GM23248 (cell line): ENCODE data around the gene BUD31. TPM values are rescaled to one million over a fixed set of nuclear protein-coding genes. Genes with fewer than 3 reads are reported as not detected.

ENCODE experiments used
- DNase-seq: peaks from one replicate; pipeline ENCODE4 v3.0.0-alpha.2; 2015
- H2AFZ ChIP-seq: fragments of 200-600 bp; sonication (generic); 2 replicates; pipeline ENCODE4 v1.6.1; 2016; ENCODE audit warnings: antibody characterized with exemption
- H3F3A ChIP-seq: fragments of 200-600 bp; sonication (generic); 2 replicates; pipeline ENCODE4 v1.6.1; 2016; ENCODE audit warnings: mild to moderate bottlenecking, antibody characterized with exemption, mixed run types; ENCODE audit not compliant: insufficient read depth
- H3K27ac ChIP-seq: fragments of 200-600 bp; sonication (generic); 2 replicates; pipeline ENCODE4 v1.5.1; 2016; ENCODE audit warnings: mild to moderate bottlenecking
- H3K27me3 ChIP-seq: fragments of 200-600 bp; sonication (generic); replicated peaks from 2 replicates; pipeline ENCODE4 v1.6.1; 2016; ENCODE audit warnings: mild to moderate bottlenecking; ENCODE audit not compliant: insufficient read depth
- H3K36me3 ChIP-seq: fragments of 200-600 bp; sonication (generic); 2 replicates; pipeline ENCODE4 v1.6.1; 2016; ENCODE audit warnings: low read depth, mild to moderate bottlenecking
- H3K4me1 ChIP-seq: fragments of 200-600 bp; sonication (generic); 2 replicates; pipeline ENCODE4 v1.6.1; 2016; ENCODE audit warnings: mild to moderate bottlenecking; ENCODE audit not compliant: insufficient read depth
- H3K4me2 ChIP-seq: fragments of 200-600 bp; sonication (generic); one replicate; pipeline ENCODE4 v1.6.1; 2016; ENCODE audit warnings: mild to moderate bottlenecking; ENCODE audit not compliant: unreplicated experiment
- H3K4me3 ChIP-seq: fragments of 200-600 bp; sonication (generic); 2 replicates; pipeline ENCODE4 v1.5.1; 2016; ENCODE audit warnings: mild to moderate bottlenecking
- H3K79me2 ChIP-seq: fragments of 200-600 bp; sonication (generic); 2 replicates; pipeline ENCODE4 v1.6.1; 2016; ENCODE audit warnings: mild to moderate bottlenecking; ENCODE audit not compliant: insufficient read depth
- H3K9ac ChIP-seq: fragments of 200-600 bp; sonication (generic); 2 replicates; pipeline ENCODE4 v1.6.1; 2016; ENCODE audit warnings: mild to moderate bottlenecking
- H3K9me2 ChIP-seq: fragments of 200-600 bp; sonication (generic); 2 replicates; pipeline ENCODE4 v1.6.1; 2016; ENCODE audit warnings: mixed run types, mild to moderate bottlenecking, moderate library complexity; ENCODE audit not compliant: insufficient read depth
- H3K9me3 ChIP-seq: fragments of 200-600 bp; sonication (generic); one replicate; pipeline ENCODE4 v1.6.1; 2017; ENCODE audit warnings: low read depth
- H4K20me1 ChIP-seq: fragments of 200-600 bp; sonication (generic); 2 replicates; pipeline ENCODE4 v1.6.0; 2016; ENCODE audit not compliant: insufficient read depth
- EZH2 ChIP-seq: fragments of 200-600 bp; sonication (generic); IDR thresholded peaks from 2 replicates; pipeline ENCODE4 v1.6.1; 2018; ENCODE audit warnings: antibody characterized with exemption, mild to moderate bottlenecking; ENCODE audit not compliant: insufficient read depth, poor library complexity, severe bottlenecking
- EZH2phosphoT487 ChIP-seq: fragments of 200-600 bp; sonication (generic); IDR thresholded peaks from 2 replicates; pipeline ENCODE4 v1.6.1; 2018; ENCODE audit warnings: antibody characterized with exemption, moderate library complexity, mild to moderate bottlenecking, low read depth; ENCODE audit not compliant: insufficient read depth
- WGBS, 2 experiments: methylation state at CpG; one replicate each; pipeline ENCODE4 v1.1.6; 2015 to 2017; ENCODE audit warnings: low lambda C conversion rate in 2 of 2, low coverage in 1 of 2; ENCODE audit errors: missing lambda C conversion rate in 2 of 2; 5-methylcytosine and 5-hydroxymethylcytosine counted together
- in situ Hi-C: fragments of 300-500 bp; cut with MboI; formaldehyde crosslinking; loops from 2 replicates; pipeline ENCODE4 v1.15.0; 2020
- polyA plus RNA-seq: library from polyadenylated mRNA; unstranded; fragments of >200 nt; fragmentation: Nextera tagmentation; extraction: Ambion mirVana; gene quantifications from 2 replicates; pipeline ENCODE4 v1.2.1, GENCODE V29; 2016
- total RNA-seq: library from RNA; depleted of rRNA; stranded (reverse); fragments of >200 nt; shearing (Covaris generic); gene quantifications from 2 replicates; pipeline ENCODE4 v1.2.3, GENCODE V29; 2014

Gene BUD31
- total and polyA plus RNA-seq, 2 experiments from 2014 or later: 71.8 to 318 TPM

DNA sequence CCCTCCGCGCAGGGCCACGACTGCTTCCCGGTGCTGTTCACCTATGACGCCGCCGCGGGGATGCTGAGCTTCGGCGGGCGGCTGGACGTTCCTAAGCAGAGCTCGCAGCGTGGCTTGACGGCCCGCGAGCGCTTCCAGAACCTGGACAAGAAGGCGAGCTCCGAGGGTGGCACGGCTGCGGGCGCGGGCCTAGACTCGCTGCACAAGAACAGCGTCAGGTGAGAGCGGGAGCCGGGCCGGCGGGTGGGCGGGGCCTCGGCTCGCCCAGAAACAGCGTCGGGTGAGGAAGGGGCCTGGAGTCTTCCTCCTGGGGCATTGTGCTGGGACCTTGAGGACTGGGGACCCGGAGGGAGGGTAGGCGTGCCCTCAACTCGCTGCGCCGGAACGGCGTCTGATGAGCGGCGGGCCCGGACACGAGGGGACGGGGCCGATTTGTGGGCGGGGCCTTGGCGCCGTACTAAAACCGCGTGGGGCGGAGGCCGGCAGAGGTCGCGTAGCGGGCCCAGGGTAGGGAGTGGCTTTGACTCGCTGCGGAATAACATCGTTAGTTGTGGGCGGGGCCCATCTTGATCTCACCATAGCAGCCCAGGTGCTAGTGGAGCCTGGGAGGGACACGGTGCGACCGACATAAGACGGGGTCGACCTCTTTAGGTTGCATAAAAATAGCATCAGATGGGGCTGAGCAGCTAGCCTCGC is 16.0 kb upstream of the BUD31 start:
- Histone ChIP-seq H3K4me2 (no peak overlapping the region), H3K27ac (no peak overlapping the region; the same call in 1 of the 2 replicates), H3K36me3 (peaks cover 39% of the 10 kb centered on the region), H3K4me3 (0 out of 2 replicates have a peak overlapping the region, but pooled peaks have one; percentile 31), H3K9ac (no peak overlapping the region), H3K9me2 (no peaks in the 10 kb centered on the region), H2AFZ (no peak overlapping the region), H3K4me1 (no peaks in the 10 kb centered on the region), H3F3A (peaks cover 41% of the 10 kb centered on the region), H3K27me3 (no peaks in the 10 kb centered on the region), H3K79me2 (peaks cover 16% of the 10 kb centered on the region), H4K20me1 (no peaks in the 10 kb centered on the region), H3K9me3 (no peaks in the 10 kb centered on the region)
- in situ Hi-C loops: no loop called here
- 23 to 31% methylated on average over 50 to 67 of the region's 68 CpGs for WGBS, 2 experiments
- peak; percentile 57 for DNase-seq
- TF ChIP-seq EZH2phosphoT487: no peak
- no peak for TF ChIP-seq EZH2

GRCh38 chr7:99393355-99394187 is 15.2 kb upstream of the BUD31 start:
- TF ChIP-seq EZH2phosphoT487 (no peak), EZH2 (no peak)
- Histone ChIP-seq H3K36me3 (peaks cover 38% of the 10 kb centered on the region), H4K20me1 (no peaks in the 10 kb centered on the region), H3K27me3 (no peaks in the 10 kb centered on the region), H3K4me3 (no peak overlapping the region), H3K9me2 (no peaks in the 10 kb centered on the region), H3K27ac (no peak overlapping the region; the same call in 1 of the 2 replicates), H2AFZ (no peak overlapping the region), H3F3A (peaks cover 48% of the 10 kb centered on the region), H3K4me2 (no peak overlapping the region), H3K79me2 (peaks cover 16% of the 10 kb centered on the region), H3K4me1 (no peaks in the 10 kb centered on the region), H3K9ac (no peak overlapping the region), H3K9me3 (no peaks in the 10 kb centered on the region)
- in situ Hi-C loops: no loop called here
- peak; percentile 25 for DNase-seq
- WGBS, 2 experiments: 67 to 73% methylated on average over 25 to 30 of the region's 30 CpGs

GRCh38 chr7:99394188-99394502 is 14.6 kb upstream of the BUD31 start:
- no peak overlapping the region for H3K4me2 ChIP-seq
- no peaks in the 10 kb centered on the region for H3K9me2 ChIP-seq
- no peaks in the 10 kb centered on the region for H4K20me1 ChIP-seq
- H3K27me3 ChIP-seq: no peaks in the 10 kb centered on the region
- peaks cover 16% of the 10 kb centered on the region for H3K79me2 ChIP-seq
- no peak for DNase-seq
- H3K9me3 ChIP-seq: no peaks in the 10 kb centered on the region
- H3K4me1 ChIP-seq: no peaks in the 10 kb centered on the region
- peaks cover 37% of the 10 kb centered on the region for H3K36me3 ChIP-seq
- H3K9ac ChIP-seq: no peak overlapping the region
- in situ Hi-C loops: no loop called here
- no peak overlapping the region for H3K4me3 ChIP-seq
- TF ChIP-seq EZH2 (no peak), EZH2phosphoT487 (no peak)
- no peak overlapping the region for H3K27ac ChIP-seq
- H3F3A ChIP-seq: peaks cover 54% of the 10 kb centered on the region
- H2AFZ ChIP-seq: no peak overlapping the region
- 87 to 94% methylated on average over 4 of the region's 4 CpGs for WGBS, 2 experiments

DNA sequence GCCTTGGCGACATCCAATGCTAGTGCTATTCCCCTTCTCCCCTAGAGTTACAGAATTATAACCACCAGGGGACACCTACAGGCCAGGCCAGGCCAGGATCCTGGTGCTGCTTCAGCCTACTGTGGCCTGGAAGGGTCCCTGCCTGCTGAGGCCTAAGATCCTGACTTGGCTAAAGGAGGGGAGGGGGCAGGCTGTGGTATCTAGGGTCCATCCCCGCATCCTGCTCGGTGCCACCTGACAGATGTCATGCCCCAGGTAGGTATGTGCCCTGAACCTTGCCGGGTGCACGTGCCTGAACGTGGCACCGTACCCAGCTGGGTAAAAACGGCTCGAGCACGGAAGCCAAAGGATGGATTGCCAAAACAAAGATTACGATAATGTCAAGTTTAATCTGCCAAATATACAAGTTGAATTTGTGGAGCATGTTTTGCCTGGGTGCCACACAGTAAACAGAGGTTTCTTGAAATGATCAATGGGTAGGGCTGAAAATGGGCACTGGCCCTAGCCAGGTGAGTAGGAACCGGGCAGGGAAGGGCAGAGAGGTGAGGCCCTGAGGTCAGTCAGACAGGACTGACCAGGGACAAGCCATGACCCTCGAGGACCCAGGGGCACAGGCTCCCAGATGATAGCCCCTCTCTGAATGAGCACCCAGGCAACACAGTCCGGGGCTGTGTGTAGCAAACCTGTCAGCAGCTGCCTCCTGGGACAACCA is 13.0 kb upstream of the BUD31 start:
- Histone ChIP-seq H3K9me2 (no peaks in the 10 kb centered on the region), H4K20me1 (no peaks in the 10 kb centered on the region), H2AFZ (no peak overlapping the region), H3F3A (peaks cover 59% of the 10 kb centered on the region), H3K9me3 (no peaks in the 10 kb centered on the region), H3K27ac (no peak overlapping the region), H3K79me2 (peaks cover 17% of the 10 kb centered on the region), H3K36me3 (peaks cover 37% of the 10 kb centered on the region), H3K27me3 (no peaks in the 10 kb centered on the region), H3K4me2 (no peak overlapping the region), H3K4me1 (no peaks in the 10 kb centered on the region), H3K4me3 (no peak overlapping the region), H3K9ac (no peak overlapping the region)
- WGBS, 2 experiments: 75 to 82% methylated on average over 13 to 14 of the region's 14 CpGs
- DNase-seq: no peak
- in situ Hi-C loops: no loop called here
- TF ChIP-seq EZH2phosphoT487: no peak
- TF ChIP-seq EZH2: no peak
